Endothelial cell of umbilical vein (primary cell): ENCODE results near the gene CCDC61. TPM values are rescaled to one million over a fixed set of nuclear protein-coding genes. Genes with fewer than 3 reads are reported as not detected.

ENCODE experiments used
- BruUV-seq: library from RNA; stranded (reverse); fragments of 400-500 nt; replicated peaks from 2 replicates; lab custom pipeline; 2021; lab: Mats Ljungman, UMichigan
- CTCF ChIA-PET: fragments of 300-600, 350-600 bp; sonication (Branson Sonifier 250); formaldehyde crosslinking; loops from one replicate; lab custom pipeline; 2021; ENCODE audit warnings: antibody characterized with exemption, inconsistent platforms; lab: Charles Lee
- POLR2A ChIA-PET: fragments of 300-600, 350-600 bp; sonication (Branson Sonifier 250); formaldehyde crosslinking; loops from one replicate; lab custom pipeline; 2021; ENCODE audit warnings: antibody characterized with exemption, inconsistent platforms; lab: Charles Lee
- DNase-seq: peaks from one replicate; pipeline ENCODE4 v3.0.0-alpha.2; 2011; ENCODE audit warnings: low read depth, low spot score
- FAIRE-seq: peaks from 2 replicates; lab custom pipeline; 2011; peaks lifted over from hg19 to GRCh38; lab: Jason Lieb, UNC
- H2AFZ ChIP-seq: 2 replicates; pipeline ENCODE4 v1.6.0; 2012; ENCODE audit warnings: low read depth, low read length, control low read depth, inconsistent platforms
- H3K27ac ChIP-seq: 2 replicates; pipeline ENCODE4 v1.5.1; 2011; ENCODE audit warnings: low read depth, mild to moderate bottlenecking, control low read depth, low read length, moderate library complexity; ENCODE audit not compliant: insufficient read depth
- H3K27me3 ChIP-seq, 2 experiments: 2 replicates each; pipeline versions ENCODE4 v1.6.0 to v1.6.1; 2011; ENCODE audit warnings: low read length in 2 of 2, mixed read lengths in 1 of 2; ENCODE audit not compliant: control insufficient read depth in 2 of 2, insufficient read depth in 2 of 2
- H3K36me3 ChIP-seq, 2 experiments: 2 replicates in 1 of 2; 3 replicates in 1 of 2; pipeline ENCODE4 v1.5.1; 2011; ENCODE audit warnings: low read length in 2 of 2, mild to moderate bottlenecking in 1 of 2, moderate library complexity in 1 of 2; ENCODE audit not compliant: control insufficient read depth in 2 of 2, insufficient read depth in 2 of 2; ENCODE audit errors: extremely low read depth in 1 of 2
- H3K4me1 ChIP-seq: 3 replicates; pipeline ENCODE4 v1.5.1; 2011; ENCODE audit warnings: mild to moderate bottlenecking, low read length; ENCODE audit not compliant: control insufficient read depth, insufficient read depth; ENCODE audit errors: extremely low read depth
- H3K4me2 ChIP-seq: 2 replicates; pipeline ENCODE4 v1.6.1; 2011; ENCODE audit warnings: low read length, control low read depth, mixed read lengths; ENCODE audit not compliant: insufficient read depth
- H3K4me3 ChIP-seq, 3 experiments: fragments of 200-600 bp in 1 of 3; sonication (generic), shearing (Covaris generic) in 1 of 3; replicated peaks in 1 of 3; 2 replicates each; pipeline ENCODE4 v1.5.1; 2011 to 2016; ENCODE audit warnings: control low read depth in 3 of 3, low read length in 3 of 3, mild to moderate bottlenecking in 2 of 3, inconsistent platforms in 1 of 3, low read depth in 1 of 3, moderate library complexity in 1 of 3; ENCODE audit not compliant: insufficient read depth in 1 of 3
- H3K79me2 ChIP-seq: 2 replicates; pipeline ENCODE4 v1.6.0; 2012; ENCODE audit warnings: low read length, inconsistent platforms; ENCODE audit not compliant: control insufficient read depth, insufficient read depth
- H3K9ac ChIP-seq: replicated peaks from 2 replicates; pipeline ENCODE3; 2011; ENCODE audit warnings: low read length, control low read depth; ENCODE audit not compliant: insufficient read depth; ENCODE audit errors: extremely low read depth
- H3K9me1 ChIP-seq: replicated peaks from 3 replicates; pipeline ENCODE4 v1.6.0; 2011; ENCODE audit warnings: mild to moderate bottlenecking, low read length; ENCODE audit not compliant: control insufficient read depth, insufficient read depth; ENCODE audit errors: extremely low read depth
- H3K9me3 ChIP-seq: replicated peaks from 2 replicates; pipeline ENCODE4 v1.5.1; 2012; ENCODE audit warnings: low read length, inconsistent platforms; ENCODE audit not compliant: control insufficient read depth, insufficient read depth
- H4K20me1 ChIP-seq: replicated peaks from 2 replicates; pipeline ENCODE3; 2011; ENCODE audit warnings: mild to moderate bottlenecking, low read length; ENCODE audit not compliant: control insufficient read depth, insufficient read depth; ENCODE audit errors: extremely low read depth
- EZH2 ChIP-seq: IDR thresholded peaks from 2 replicates; pipeline ENCODE4 v1.6.1; 2012; ENCODE audit warnings: borderline replicate concordance, low read depth, mild to moderate bottlenecking, moderate library complexity, low read length, inconsistent platforms; ENCODE audit not compliant: severe bottlenecking
- FOS ChIP-seq: IDR thresholded peaks from 2 replicates; pipeline ENCODE4 v1.6.1; 2011; ENCODE audit warnings: mild to moderate bottlenecking, low read length, moderate library complexity, borderline replicate concordance; ENCODE audit not compliant: insufficient read depth
- GATA2 ChIP-seq: IDR thresholded peaks from 2 replicates; pipeline ENCODE4 v1.7.0; 2011; ENCODE audit warnings: low read depth, mild to moderate bottlenecking, moderate library complexity, mixed read lengths, low read length; ENCODE audit not compliant: insufficient read length, insufficient read depth
- JUN ChIP-seq: IDR thresholded peaks from 2 replicates; pipeline ENCODE4 v1.6.1; 2011; ENCODE audit warnings: borderline replicate concordance, low read depth; ENCODE audit not compliant: insufficient read length, insufficient read depth
- MAX ChIP-seq: IDR thresholded peaks from 2 replicates; pipeline ENCODE4 v1.6.1; 2011; ENCODE audit not compliant: insufficient read depth, insufficient read length
- MYC ChIP-seq: IDR thresholded peaks from one replicate; pipeline ENCODE4 v1.6.1; 2011; ENCODE audit warnings: mild to moderate bottlenecking, low read depth, low read length
- POLR2A ChIP-seq: IDR thresholded peaks from 2 replicates; pipeline ENCODE4 v1.6.1; 2012; ENCODE audit warnings: low read depth, mild to moderate bottlenecking, control low read depth, low read length
- POLR2AphosphoS5 ChIP-seq: IDR thresholded peaks from 2 replicates; pipeline ENCODE4 v1.6.1; 2012; ENCODE audit warnings: low read depth, mild to moderate bottlenecking, control low read depth, low read length, moderate library complexity; ENCODE audit not compliant: insufficient read depth
- dilution Hi-C: fragments of 300-500 bp; cut with MboI; formaldehyde crosslinking; loops from one replicate; pipeline ENCODE4 v1.15.0; 2019; ENCODE audit warnings: low sequenced_read_pairs; ENCODE audit not compliant: extremely low pct_ligation_motif_present
- intact Hi-C: fragments of 100-400 bp; cut with micrococcal nuclease; formaldehyde crosslinking; loops from one replicate; pipeline ENCODE4 v1.10.0; 2022
- polyA plus RNA-seq, 4 experiments: library from polyadenylated mRNA; depleted of rRNA in 3 of 4; stranded (reverse) in 3 of 4; unstranded in 1 of 4; fragments of >200 nt; gene quantifications; 2 replicates each; pipeline versions ENCODE4 v1.2.1 to v1.2.3, GENCODE V29; 2011 to 2012; ENCODE audit warnings: missing spikeins in 1 of 4
- total RNA-seq: library from RNA; stranded (reverse); gene quantifications from 2 replicates; pipeline ENCODE4 v1.2.3, GENCODE V29; 2021
- TF ChIP-seq, protein P1 (sequence below), 2 donors: IDR thresholded peaks; 1 replicate in 1 of 2; 2 replicates in 1 of 2; pipeline ENCODE4 v1.5.1; 2011; ENCODE audit warnings: low read length in 2 of 2, mild to moderate bottlenecking in 2 of 2, moderate library complexity in 2 of 2, control low read depth in 1 of 2, inconsistent platforms in 1 of 2, low read depth in 1 of 2; ENCODE audit not compliant: insufficient read depth in 1 of 2; ENCODE audit errors: extremely low read depth in 1 of 2

Gene CCDC61
- total and polyA plus RNA-seq, 2 donors (not counting 3 experiments of a cell fraction or from before 2014, with no cell fraction given) = 10.3 to 20.1 TPM

- ChIA-PET POLR2A (no interaction called here), CTCF (interaction anchor here (0.9 to 3.1 kb wide), 3 partner anchors 9 to 37 kb away, joined by 3 to 26 read pairs (median 8); no protein-coding TSS in a partner anchor)
- H2AFZ ChIP-seq = no peak overlapping the region
- DNase-seq (no peak), FAIRE-seq (no peak)
- H4K20me1 ChIP-seq = no peaks in the 10 kb centered on the region
- H3K4me3 ChIP-seq = no peak overlapping the region
- H3K4me1 ChIP-seq = no peaks in the 10 kb centered on the region
- H3K36me3 ChIP-seq = no peaks in the 10 kb centered on the region
- no peak overlapping the region for H3K9ac ChIP-seq
- no peak overlapping the region for H3K4me2 ChIP-seq
- dilution Hi-C loops (no loop called here), intact Hi-C loops (no loop called here)
- H3K27ac ChIP-seq = no peak overlapping the region
- no TSS peak for BruUV-seq
- TF ChIP-seq JUN (no peak), GATA2 (no peak), FOS (no peak), POLR2A (no peak), MYC (no peak), MAX (no peak), EZH2 (no peak), POLR2AphosphoS5 (no peak)
- TF ChIP-seq, protein P1, sequence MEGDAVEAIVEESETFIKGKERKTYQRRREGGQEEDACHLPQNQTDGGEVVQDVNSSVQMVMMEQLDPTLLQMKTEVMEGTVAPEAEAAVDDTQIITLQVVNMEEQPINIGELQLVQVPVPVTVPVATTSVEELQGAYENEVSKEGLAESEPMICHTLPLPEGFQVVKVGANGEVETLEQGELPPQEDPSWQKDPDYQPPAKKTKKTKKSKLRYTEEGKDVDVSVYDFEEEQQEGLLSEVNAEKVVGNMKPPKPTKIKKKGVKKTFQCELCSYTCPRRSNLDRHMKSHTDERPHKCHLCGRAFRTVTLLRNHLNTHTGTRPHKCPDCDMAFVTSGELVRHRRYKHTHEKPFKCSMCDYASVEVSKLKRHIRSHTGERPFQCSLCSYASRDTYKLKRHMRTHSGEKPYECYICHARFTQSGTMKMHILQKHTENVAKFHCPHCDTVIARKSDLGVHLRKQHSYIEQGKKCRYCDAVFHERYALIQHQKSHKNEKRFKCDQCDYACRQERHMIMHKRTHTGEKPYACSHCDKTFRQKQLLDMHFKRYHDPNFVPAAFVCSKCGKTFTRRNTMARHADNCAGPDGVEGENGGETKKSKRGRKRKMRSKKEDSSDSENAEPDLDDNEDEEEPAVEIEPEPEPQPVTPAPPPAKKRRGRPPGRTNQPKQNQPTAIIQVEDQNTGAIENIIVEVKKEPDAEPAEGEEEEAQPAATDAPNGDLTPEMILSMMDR (IDR thresholded peaks at IDR 0.05; ENCODE audit: extremely low read depth in 1 of 2, insufficient read depth in 1 of 2, low read depth in 1 of 2, low read length in 2 of 2) = no peak
- H3K79me2 ChIP-seq = no peaks in the 10 kb centered on the region
- H3K9me3 ChIP-seq = no peaks in the 10 kb centered on the region
- H3K27me3 ChIP-seq = peaks cover 7 to 9% of the 10 kb centered on the region in 2 experiments
- H3K9me1 ChIP-seq = no peaks in the 10 kb centered on the region
These were observed 44.9 kb downstream of the CCDC61 start for GRCh38 chr19:46040125-46040524.
